Measurements from ENCODE around the gene TTLL3. TPM values are rescaled to one million over a fixed set of nuclear protein-coding genes. Genes with fewer than 3 reads are reported as not detected.
A peak's percentile ranks its signal among the peaks of the same experiment; 100 is the strongest.
"Not testable (repeated sequence)": the region's sequence is repeated elsewhere in the genome, so short reads cannot be mapped to it uniquely, and the experiment has no call there.

Gene TTLL3
- polyA plus RNA-seq, 3 donors = 1.1 to 196 (median 1.8) TPM

DNA sequence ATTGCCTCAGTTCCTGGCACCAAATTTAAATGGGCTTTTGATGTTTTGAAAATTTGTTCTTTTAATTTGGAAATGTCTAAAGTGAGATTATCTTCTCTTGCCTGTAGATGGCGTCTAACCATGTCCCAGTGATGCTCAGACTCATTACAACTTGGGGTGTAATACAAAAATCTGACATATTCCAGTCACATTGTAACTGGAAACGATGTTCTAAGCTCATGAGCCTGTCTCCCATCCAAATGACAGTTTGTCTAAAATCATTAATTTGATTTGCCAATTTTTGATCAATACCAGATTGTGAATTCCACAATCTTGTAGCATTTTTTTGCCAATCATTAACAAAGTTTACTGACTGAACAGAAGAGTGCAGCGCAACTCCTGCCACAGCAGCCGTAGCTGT is 38.8 kb downstream of the TTLL3 start:
- H3K27ac ChIP-seq (ENCODE audit: low read depth in 1 of 2, low read length in 2 of 2); H3K36me3 Mint-ChIP-seq; H3K27me3 ChIP-seq (ENCODE audit: control insufficient read depth in 2 of 2, insufficient read depth in 2 of 2, low read length in 2 of 2); H3K9me3 ChIP-seq (replicated peaks in 1 of 2; ENCODE audit: control insufficient read depth in 1 of 2, insufficient read depth in 1 of 2, low read length in 2 of 2); H3K27ac Mint-ChIP-seq; H4K20me1 ChIP-seq (ENCODE audit: insufficient read depth, low read length); H3K36me3 ChIP-seq (replicated peaks in 1 of 2; ENCODE audit: control insufficient read depth in 1 of 2, insufficient read depth in 2 of 2, low read length in 2 of 2); H3K79me2 ChIP-seq (ENCODE audit: insufficient read depth, low read length); H3K27me3 Mint-ChIP-seq (ENCODE audit: low read depth in 3 of 3); H3K4me3 Mint-ChIP-seq; H3K4me3 ChIP-seq (replicated peaks in 1 of 3; ENCODE audit: low read depth in 2 of 3, low read length in 3 of 3); H3K9ac ChIP-seq (ENCODE audit: insufficient read depth, low read length, poor library complexity, severe bottlenecking); H2AFZ ChIP-seq (ENCODE audit: insufficient read depth, low read depth, low read length, poor library complexity, severe bottlenecking); H3K9me3 Mint-ChIP-seq; H3K4me2 ChIP-seq (replicated peaks; ENCODE audit: extremely low read depth, low read length, poor library complexity, severe bottlenecking): not testable (repeated sequence)
- peak; percentile 77 for TF ChIP-seq CTCF (IDR thresholded peaks at IDR 0.05)
- DNase-seq = peak in 1 of 3 donors; percentile 16
- peaks cover 13 to 15% of the 10 kb centered on the region in 2 donors for H3K4me1 ChIP-seq (ENCODE audit: control insufficient read depth in 1 of 2, insufficient read depth in 2 of 2, low read length in 2 of 2)
- WGBS (ENCODE audit: insufficient coverage) = no CpG with 5 or more reads among the region's 4 CpGs
- H3K4me1 Mint-ChIP-seq = peaks cover 13% of the 10 kb centered on the region
- intact Hi-C loops (cut with micrococcal nuclease) = loop anchor here in 1 of 2 donors (10.0 kb wide), 1 partner anchor 54 kb away; the partner anchor contains the start of genes ARPC4 and TADA3

DNA sequence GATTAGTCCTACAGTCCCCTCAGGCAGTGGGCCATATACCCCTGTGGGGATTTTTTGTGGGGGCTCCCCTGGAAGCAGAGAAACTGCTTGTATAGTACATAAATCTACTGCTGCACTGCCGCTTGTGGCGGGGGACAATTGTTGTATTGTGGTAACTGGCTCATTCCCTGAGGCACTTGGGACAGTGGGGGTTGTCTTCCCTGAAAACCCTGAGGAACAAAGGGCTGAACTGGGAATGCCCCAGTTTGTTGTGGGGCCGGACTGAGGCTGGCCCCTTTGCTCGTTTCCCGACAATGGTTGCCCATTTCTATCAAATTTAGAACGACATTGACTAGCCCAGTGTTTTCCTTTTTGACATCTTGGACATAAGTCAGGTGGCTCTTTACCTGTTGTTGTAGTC is 41.3 kb downstream of the TTLL3 start:
- 86% methylated on average over 2 of the region's 6 CpGs for WGBS (ENCODE audit: insufficient coverage)
- H3K4me2 ChIP-seq (replicated peaks; ENCODE audit: extremely low read depth, low read length, poor library complexity, severe bottlenecking); H2AFZ ChIP-seq (ENCODE audit: insufficient read depth, low read depth, low read length, poor library complexity, severe bottlenecking); H3K36me3 Mint-ChIP-seq; H3K4me3 Mint-ChIP-seq; H3K79me2 ChIP-seq (ENCODE audit: insufficient read depth, low read length); H3K9ac ChIP-seq (ENCODE audit: insufficient read depth, low read length, poor library complexity, severe bottlenecking); H3K36me3 ChIP-seq (replicated peaks in 1 of 2; ENCODE audit: control insufficient read depth in 1 of 2, insufficient read depth in 2 of 2, low read length in 2 of 2); H3K27ac Mint-ChIP-seq; DNase-seq; H3K4me1 Mint-ChIP-seq; H3K4me1 ChIP-seq (ENCODE audit: control insufficient read depth in 1 of 2, insufficient read depth in 2 of 2, low read length in 2 of 2); H3K4me3 ChIP-seq (replicated peaks in 1 of 3; ENCODE audit: low read depth in 2 of 3, low read length in 3 of 3); H3K9me3 Mint-ChIP-seq; H3K9me3 ChIP-seq (replicated peaks in 1 of 2; ENCODE audit: control insufficient read depth in 1 of 2, insufficient read depth in 1 of 2, low read length in 2 of 2); intact Hi-C loops (cut with micrococcal nuclease); H4K20me1 ChIP-seq (ENCODE audit: insufficient read depth, low read length); H3K27me3 Mint-ChIP-seq (ENCODE audit: low read depth in 3 of 3); H3K27me3 ChIP-seq (ENCODE audit: control insufficient read depth in 2 of 2, insufficient read depth in 2 of 2, low read length in 2 of 2); H3K27ac ChIP-seq (ENCODE audit: low read depth in 1 of 2, low read length in 2 of 2): not testable (repeated sequence)

- H3K36me3 Mint-ChIP-seq; DNase-seq; H3K79me2 ChIP-seq (ENCODE audit: insufficient read depth, low read length); H3K27me3 ChIP-seq (ENCODE audit: control insufficient read depth in 2 of 2, insufficient read depth in 2 of 2, low read length in 2 of 2); H3K4me3 Mint-ChIP-seq; H3K9me3 Mint-ChIP-seq; H3K4me2 ChIP-seq (replicated peaks; ENCODE audit: extremely low read depth, low read length, poor library complexity, severe bottlenecking); H3K9ac ChIP-seq (ENCODE audit: insufficient read depth, low read length, poor library complexity, severe bottlenecking); H2AFZ ChIP-seq (ENCODE audit: insufficient read depth, low read depth, low read length, poor library complexity, severe bottlenecking); H3K27ac Mint-ChIP-seq; H3K4me1 Mint-ChIP-seq; H3K4me3 ChIP-seq (replicated peaks in 1 of 3; ENCODE audit: low read depth in 2 of 3, low read length in 3 of 3); intact Hi-C loops (cut with micrococcal nuclease); H3K4me1 ChIP-seq (ENCODE audit: control insufficient read depth in 1 of 2, insufficient read depth in 2 of 2, low read length in 2 of 2); H4K20me1 ChIP-seq (ENCODE audit: insufficient read depth, low read length); H3K27me3 Mint-ChIP-seq (ENCODE audit: low read depth in 3 of 3); H3K36me3 ChIP-seq (replicated peaks in 1 of 2; ENCODE audit: control insufficient read depth in 1 of 2, insufficient read depth in 2 of 2, low read length in 2 of 2); H3K9me3 ChIP-seq (replicated peaks in 1 of 2; ENCODE audit: control insufficient read depth in 1 of 2, insufficient read depth in 1 of 2, low read length in 2 of 2); H3K27ac ChIP-seq (ENCODE audit: low read depth in 1 of 2, low read length in 2 of 2): not testable (repeated sequence)
- WGBS (ENCODE audit: insufficient coverage) = 96% methylated on average over 3 of the region's 6 CpGs
Observed at GRCh38 chr3:9851926-9852325, 41.9 kb downstream of the TTLL3 start.

Measured in CD14-positive monocyte (primary cell).